Measurements from ENCODE around the gene DNM1. TPM values are rescaled to one million over a fixed set of nuclear protein-coding genes. Genes with fewer than 3 reads are reported as not detected.

DNM1 gene
- total and polyA plus RNA-seq, 4 donors = 1.2 to 23.7 (median 6.1) TPM

GRCh38 chr9:128232528-128233428, 29.6 kb downstream of the DNM1 start:
- Histone ChIP-seq H3K36me3 (ENCODE audit: control insufficient read depth in 4 of 4, insufficient read depth in 4 of 4, low read length in 4 of 4) (peaks cover 0 to 2% (median under 1%) of the 10 kb centered on the region in 4 donors), H3K4me3 (no peak overlapping the region), H3K9me3 (ENCODE audit: control insufficient read depth in 4 of 4, insufficient read depth in 3 of 4, low read length in 3 of 4) (no peaks in the 10 kb centered on the region), H3K4me1 (ENCODE audit: control insufficient read depth in 5 of 5, insufficient read depth in 5 of 5, low read length in 5 of 5) (no peaks in the 10 kb centered on the region), H3K27me3 (ENCODE audit: control insufficient read depth in 3 of 3, insufficient read depth in 3 of 3, low read length in 2 of 3) (no peaks in the 10 kb centered on the region), H3K27ac (ENCODE audit: low read depth in 1 of 2, low read length in 1 of 2) (no peak overlapping the region), H3K9ac (ENCODE audit: insufficient read depth in 1 of 2, low read length in 2 of 2) (no peak overlapping the region)
- DNase-seq (no peak), ATAC-seq (ENCODE audit: insufficient read depth, low FRiP score) (no peak)
- no peak for TF ChIP-seq CTCF (IDR thresholded peaks at IDR 0.05; ENCODE audit: control extremely low read depth, extremely low read depth)
- WGBS, 2 donors = 86 to 87% methylated on average over 22 of the region's 22 CpGs

GRCh38 chr9:128233817-128234406, 30.7 kb downstream of the DNM1 start:
- Histone ChIP-seq H3K36me3 (ENCODE audit: control insufficient read depth in 4 of 4, insufficient read depth in 4 of 4, low read length in 4 of 4) (peaks cover 0 to 2% (median under 1%) of the 10 kb centered on the region in 4 donors), H3K27ac (ENCODE audit: low read depth in 1 of 2, low read length in 1 of 2) (no peak overlapping the region), H3K27me3 (ENCODE audit: control insufficient read depth in 3 of 3, insufficient read depth in 3 of 3, low read length in 2 of 3) (no peaks in the 10 kb centered on the region), H3K4me3 (no peak overlapping the region), H3K9ac (ENCODE audit: insufficient read depth in 1 of 2, low read length in 2 of 2) (no peak overlapping the region), H3K4me1 (ENCODE audit: control insufficient read depth in 5 of 5, insufficient read depth in 5 of 5, low read length in 5 of 5) (no peaks in the 10 kb centered on the region), H3K9me3 (ENCODE audit: control insufficient read depth in 4 of 4, insufficient read depth in 3 of 4, low read length in 3 of 4) (no peaks in the 10 kb centered on the region)
- ATAC-seq (ENCODE audit: insufficient read depth, low FRiP score) (no peak), DNase-seq (no peak)
- 85 to 89% methylated on average over 24 to 28 of the region's 28 CpGs for WGBS, 2 donors
- TF ChIP-seq CTCF (IDR thresholded peaks at IDR 0.05; ENCODE audit: control extremely low read depth, extremely low read depth) = no peak

GRCh38 chr9:128242124-128242523, 38.9 kb downstream of the DNM1 start:
- Histone ChIP-seq H3K9me3 (ENCODE audit: control insufficient read depth in 4 of 4, insufficient read depth in 3 of 4, low read length in 3 of 4) (no peaks in the 10 kb centered on the region), H3K36me3 (ENCODE audit: control insufficient read depth in 4 of 4, insufficient read depth in 4 of 4, low read length in 4 of 4) (peaks cover 0 to 2% (median 0%) of the 10 kb centered on the region in 4 donors), H3K27ac (ENCODE audit: low read depth in 1 of 2, low read length in 1 of 2) (no peak overlapping the region), H3K4me1 (ENCODE audit: control insufficient read depth in 5 of 5, insufficient read depth in 5 of 5, low read length in 5 of 5) (peaks cover 0 to 46% (median 12%) of the 10 kb centered on the region in 5 donors), H3K27me3 (ENCODE audit: control insufficient read depth in 3 of 3, insufficient read depth in 3 of 3, low read length in 2 of 3) (no peaks in the 10 kb centered on the region), H3K9ac (ENCODE audit: insufficient read depth in 1 of 2, low read length in 2 of 2) (no peak overlapping the region), H3K4me3 (no peak overlapping the region)
- 88 to 95% methylated on average over 4 of the region's 4 CpGs for WGBS, 2 donors
- ATAC-seq (ENCODE audit: insufficient read depth, low FRiP score) = no peak
- TF ChIP-seq CTCF (IDR thresholded peaks at IDR 0.05; ENCODE audit: control extremely low read depth, extremely low read depth) = no peak
- no peak for DNase-seq

Data from lung (tissue), 12 donors.